NCI-H146 treated with DMSO at 0.1 percent for 48 hours (cell line): ENCODE data around the gene CEP63.

Source experiments
- DNase-seq: peaks from one replicate; lab custom pipeline; 2025; ENCODE audit not compliant: unreplicated experiment; lab: John Stamatoyannopoulos, UW

Gene CEP63

DNA sequence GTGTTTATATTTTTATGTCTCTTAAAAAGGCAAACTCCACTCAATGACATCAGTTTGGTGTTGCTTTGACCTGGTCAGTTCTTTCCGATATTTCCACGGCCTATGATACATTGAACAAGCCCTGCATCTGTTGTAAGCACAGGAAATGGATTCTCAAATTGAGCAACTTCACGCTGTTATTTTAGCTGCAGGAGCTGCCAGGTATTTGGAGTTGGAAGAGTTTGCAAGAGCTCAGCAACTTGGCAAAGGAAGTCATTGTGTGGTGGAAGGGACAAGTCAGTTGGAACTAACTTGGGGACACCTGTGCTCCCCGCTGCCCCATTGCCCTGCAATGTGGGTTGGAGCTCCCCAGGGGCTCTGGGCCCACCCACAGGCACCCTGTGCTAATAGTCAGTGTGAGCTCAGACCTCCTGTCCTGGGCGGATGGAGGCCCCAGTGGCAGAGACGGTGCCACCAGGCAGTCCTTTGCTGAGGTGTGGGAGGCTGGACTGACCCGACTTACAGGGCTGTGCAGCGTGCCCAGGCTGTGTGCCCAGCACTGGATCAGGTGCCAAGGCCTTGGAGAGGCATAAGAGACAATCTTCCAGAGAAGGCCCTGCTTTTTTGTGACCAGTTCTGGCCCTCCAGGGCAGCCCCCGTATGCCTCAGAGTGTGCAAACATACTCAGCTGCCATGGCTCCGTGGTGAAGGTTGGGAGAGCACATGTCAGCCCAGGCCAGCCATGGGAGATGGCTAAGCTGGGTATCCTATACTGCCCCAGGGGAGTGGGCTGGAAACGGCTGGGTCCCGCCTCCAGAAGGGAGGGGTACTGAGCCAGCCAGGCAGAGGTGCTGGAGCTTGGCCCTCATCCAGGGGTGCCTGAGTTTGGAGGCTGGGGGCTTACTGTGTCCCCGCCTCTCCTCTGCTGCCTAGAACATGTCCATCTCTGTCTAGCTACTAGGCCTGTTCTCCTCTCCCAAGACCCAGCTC is 121.5 kb downstream of the CEP63 start:
- no peak for DNase-seq

- DNase-seq: no peak
Observed at GRCh38 chr3:134608023-134608770, 122.3 kb downstream of the CEP63 start.

- no peak for DNase-seq
Observed at GRCh38 chr3:134608771-134609435, 123.0 kb downstream of the CEP63 start.

DNA sequence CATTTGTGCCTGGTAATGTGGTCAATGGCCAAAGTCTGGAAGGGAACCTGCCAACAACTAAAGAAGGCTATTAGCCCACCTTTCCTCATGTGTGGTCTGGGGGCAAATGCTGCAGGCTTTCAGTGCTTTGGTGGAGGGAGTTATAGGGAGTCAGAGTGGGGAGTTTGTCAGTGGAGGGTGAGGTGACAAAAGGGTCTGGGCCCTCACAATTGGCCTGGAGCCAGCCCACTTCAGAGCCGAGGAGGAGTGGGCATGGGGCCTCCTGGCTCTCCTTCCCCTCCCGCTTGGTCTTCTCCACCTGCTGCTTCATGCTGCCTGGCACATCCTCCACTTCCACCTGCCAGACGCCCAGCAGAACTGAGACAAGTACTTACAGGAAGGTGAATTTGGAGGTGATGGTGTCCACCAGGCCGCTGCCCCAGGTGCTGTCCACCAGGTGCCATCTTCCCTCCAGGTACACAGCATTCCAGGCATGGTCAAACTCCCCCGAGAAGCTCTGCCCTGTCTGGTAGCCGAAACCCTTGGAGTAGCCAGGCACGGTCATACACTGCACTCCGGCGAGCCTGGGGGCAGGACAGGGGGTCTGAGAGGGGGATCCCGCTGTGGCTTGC is 124.1 kb downstream of the CEP63 start:
- DNase-seq: no peak

- no peak for DNase-seq
Observed at GRCh38 chr3:134610432-134611385, 124.9 kb downstream of the CEP63 start.

DNA sequence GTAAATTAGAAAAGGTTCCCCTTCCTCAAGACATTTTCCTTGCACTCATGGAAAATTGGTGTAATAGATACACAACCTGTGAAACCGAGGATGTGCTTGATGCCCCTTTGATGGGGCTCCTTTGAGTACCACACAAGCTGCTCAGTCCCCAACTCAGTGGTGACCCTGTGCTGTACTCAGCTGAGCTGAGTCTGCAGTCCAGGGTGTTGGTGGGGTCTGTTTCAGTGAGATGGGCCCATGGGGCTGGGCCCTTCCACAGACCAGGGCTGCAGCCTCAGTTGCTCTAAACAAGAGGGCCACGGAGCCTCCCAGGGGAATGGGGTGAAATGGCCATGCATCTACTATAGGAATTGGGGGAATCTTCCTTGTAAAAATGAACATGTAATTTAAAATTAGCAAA is 125.7 kb downstream of the CEP63 start:
- no peak for DNase-seq

DNA sequence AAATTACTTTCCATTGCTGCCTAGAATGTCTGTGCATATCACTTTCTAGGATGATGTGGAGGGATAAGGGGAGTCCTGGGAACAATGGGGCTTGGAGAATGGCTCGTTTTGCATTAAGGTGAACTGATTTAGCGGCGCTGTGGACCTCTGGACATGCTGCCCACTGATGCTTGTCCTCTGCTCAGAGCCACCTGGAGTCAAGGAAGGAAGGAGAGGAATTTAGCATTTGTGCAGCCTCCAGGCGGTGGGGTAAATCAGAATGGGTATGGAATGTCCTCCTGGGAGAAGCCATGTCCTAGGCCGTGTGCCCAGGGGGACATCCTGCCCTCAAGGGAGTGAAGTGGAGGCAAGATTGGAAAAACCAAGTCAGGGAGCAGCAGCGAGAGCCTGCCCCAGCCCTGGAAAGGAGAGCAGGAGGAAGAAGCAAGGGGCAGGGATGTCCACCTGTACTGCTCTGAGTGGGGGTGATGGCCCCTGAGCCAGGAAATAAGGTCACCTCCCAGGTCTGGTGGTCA is 127.2 kb downstream of the CEP63 start:
- no peak for DNase-seq

GRCh38 chr3:134614955-134615354 is 129.1 kb downstream of the CEP63 start:
- DNase-seq: no peak

- DNase-seq: no peak
Observed at GRCh38 chr3:134615743-134616142, 129.9 kb downstream of the CEP63 start.

- no peak for DNase-seq
Observed at GRCh38 chr3:134617608-134618477, 132.0 kb downstream of the CEP63 start.

- DNase-seq: no peak
Observed at GRCh38 chr3:134618478-134619300, 132.8 kb downstream of the CEP63 start.

GRCh38 chr3:134619301-134619615 is 133.4 kb downstream of the CEP63 start:
- no peak for DNase-seq

- DNase-seq: no peak
Observed at GRCh38 chr3:134619884-134620445, 134.1 kb downstream of the CEP63 start.

DNA sequence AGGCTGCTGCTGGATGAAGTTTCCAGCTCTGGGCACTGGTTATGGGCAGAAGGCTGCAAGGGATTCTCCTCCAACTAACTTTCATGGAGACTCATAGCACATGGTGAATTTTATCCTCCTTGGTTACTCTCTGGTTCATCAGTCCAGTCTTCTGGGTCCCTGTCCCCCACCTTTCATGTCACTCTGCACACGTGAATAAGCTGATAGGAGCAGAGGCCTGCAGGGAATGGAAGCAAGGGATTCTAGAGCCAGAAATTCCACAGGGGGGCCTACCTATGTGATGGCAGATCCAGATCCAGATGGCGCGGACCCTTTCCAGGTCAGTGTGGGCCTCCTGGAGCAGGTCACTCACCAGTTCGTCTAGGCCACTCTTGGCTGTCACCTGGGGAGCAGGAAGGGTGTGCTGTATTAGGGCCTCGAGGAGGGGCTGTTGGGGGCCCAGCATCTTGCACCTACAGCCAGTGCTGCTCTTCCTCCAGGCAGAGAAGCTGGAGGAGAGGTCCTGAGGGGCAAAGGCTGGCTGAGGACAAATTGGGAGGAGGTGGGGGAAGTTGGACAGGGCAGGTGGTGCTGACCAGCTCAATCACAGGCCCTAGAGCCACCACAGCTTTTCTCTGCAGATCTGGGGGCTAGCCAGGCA is 134.7 kb downstream of the CEP63 start:
- no peak for DNase-seq

- no peak for DNase-seq
Observed at GRCh38 chr3:134621854-134622253, 136.0 kb downstream of the CEP63 start.

DNA sequence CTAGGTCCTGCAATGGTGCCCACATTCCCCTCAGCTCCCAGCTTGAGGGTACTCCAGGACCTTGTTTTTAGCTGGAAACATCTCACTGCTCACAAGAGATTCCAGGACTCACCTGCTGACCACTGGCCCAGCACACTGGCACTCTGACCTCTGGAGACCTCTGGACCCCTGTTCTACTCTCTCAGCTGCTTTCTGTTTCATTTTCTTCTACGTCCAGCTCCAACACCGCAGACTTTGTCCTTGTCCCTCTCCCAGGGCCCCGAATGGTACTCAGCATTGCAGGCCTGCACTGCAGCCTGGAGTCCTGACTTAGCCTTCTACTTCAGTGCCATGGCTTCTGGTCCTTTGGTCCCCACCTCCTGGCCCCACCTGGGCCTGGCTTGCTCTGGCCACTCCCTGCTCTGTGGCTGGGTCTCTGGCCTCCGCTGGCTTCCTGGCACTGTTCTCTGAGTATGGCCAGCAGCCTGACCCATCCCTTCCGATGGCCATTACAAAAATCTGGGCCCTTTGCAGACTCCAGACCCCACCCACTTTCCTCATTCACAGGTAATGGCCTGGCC is 137.0 kb downstream of the CEP63 start:
- DNase-seq: no peak
